Stimulated activated CD4-positive, alpha-beta T cell treated with anti-CD3 and anti-CD28 coated beads, Interleukin-2, amount 100 ng/mL, for 48 hours (primary cell): ENCODE results near the gene C9orf152.
"Not testable (repeated sequence)": the region's sequence is repeated elsewhere in the genome, so short reads cannot be mapped to it uniquely, and the experiment has no call there.

Experiments
- DNase-seq, 2 donors: peaks; one replicate each; pipeline ENCODE4 v3.0.0-alpha.2; 2020

The C9orf152 gene

DNA sequence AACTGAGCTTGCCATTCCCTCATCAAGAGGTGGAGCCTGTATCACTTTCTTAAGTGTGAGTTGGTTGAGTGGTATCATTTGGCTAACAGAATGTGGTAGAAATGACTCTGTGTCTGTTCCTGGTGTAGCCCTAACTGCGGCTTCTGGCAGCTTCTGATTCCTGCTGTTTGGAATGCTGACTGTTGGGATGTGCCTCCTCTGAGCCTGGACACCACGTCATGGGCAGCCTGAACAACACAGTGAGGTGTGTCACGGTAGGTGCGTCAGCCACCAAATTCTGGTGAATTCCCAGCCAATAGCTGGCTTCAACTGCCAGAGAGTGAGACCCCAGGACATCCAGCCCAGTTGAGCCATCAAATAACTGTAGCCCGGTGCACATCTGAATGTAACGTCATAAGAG, 6.1 kb upstream of the C9orf152 start:
- no peak for DNase-seq

DNA sequence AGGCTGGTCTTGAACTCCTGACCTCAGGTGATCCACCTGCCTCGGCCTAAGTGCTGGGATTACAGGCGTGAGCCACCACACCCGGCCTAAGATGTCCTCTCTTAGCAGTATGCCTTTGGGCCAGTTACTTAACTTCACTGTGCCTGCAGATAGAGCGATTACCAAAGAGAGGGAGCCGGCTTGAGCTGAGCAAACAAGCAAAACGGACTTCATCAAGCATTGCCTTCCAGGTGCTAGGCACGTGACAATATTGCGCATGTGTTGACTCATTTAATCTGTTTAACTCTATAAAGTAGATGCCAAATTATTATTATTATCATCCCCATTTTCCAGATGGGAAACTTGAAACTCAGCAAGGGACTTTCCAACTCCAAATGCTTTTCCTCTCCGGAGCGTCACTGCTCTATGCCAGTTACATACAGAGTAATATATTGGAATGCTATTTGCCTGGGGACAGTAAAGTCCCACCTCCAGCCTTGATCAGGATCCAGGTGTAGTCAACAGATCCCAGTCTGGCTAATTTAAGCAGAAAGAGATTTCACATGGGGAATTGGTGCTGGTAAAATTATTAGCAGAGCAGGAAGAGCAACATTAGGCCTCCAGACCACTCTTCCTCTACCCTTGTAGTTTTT, 5.6 kb upstream of the C9orf152 start:
- DNase-seq = no peak

DNA sequence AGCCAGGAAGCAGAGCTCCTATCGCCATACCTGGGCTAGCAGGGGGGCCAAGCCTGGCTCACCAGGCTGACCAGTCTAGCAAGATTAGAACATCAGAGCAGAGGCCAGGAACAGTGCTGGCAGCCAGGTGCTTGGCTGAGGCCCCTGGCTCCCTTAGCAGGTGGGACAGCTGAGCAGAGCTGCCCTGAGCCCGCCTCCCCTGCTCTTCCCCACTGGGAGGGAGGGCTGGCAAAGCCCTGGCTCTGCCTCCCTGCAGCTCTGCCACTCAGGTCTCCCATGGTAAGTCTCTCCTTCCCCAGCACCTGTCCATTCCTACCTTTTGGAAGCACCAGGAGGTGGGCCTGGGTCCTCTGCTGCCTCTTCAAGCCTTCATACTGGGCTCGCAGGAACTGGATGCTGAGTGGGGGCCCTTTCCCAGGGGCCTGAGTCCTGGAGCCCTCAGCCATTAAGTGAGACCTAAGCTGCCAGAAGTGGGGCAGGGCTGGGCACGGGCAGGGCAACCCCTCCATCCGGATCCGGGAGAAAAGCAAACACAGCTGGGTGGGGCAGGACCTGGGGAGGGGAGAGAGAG, 803 bp downstream of the C9orf152 start:
- no peak for DNase-seq

DNA sequence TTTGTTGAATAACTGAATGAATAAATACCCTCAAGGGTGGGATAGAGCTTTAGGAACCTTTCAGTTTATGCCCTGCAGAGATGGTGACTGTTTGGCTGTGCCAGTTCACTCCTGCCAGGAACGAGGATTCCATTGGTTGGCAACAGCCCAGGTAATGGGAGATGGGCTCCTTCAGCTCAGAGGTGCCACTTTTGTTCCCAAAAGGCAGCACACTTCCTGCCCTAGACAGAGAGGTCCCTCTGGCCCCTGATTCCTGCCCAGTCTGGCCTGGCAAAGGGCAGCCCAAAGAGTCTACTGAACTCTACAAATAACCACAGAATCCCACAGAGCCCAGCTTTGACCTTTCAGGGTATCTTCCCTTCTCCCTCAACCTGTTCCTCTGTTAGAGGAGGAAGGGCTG, 1.6 kb downstream of the C9orf152 start:
- no peak for DNase-seq

DNA sequence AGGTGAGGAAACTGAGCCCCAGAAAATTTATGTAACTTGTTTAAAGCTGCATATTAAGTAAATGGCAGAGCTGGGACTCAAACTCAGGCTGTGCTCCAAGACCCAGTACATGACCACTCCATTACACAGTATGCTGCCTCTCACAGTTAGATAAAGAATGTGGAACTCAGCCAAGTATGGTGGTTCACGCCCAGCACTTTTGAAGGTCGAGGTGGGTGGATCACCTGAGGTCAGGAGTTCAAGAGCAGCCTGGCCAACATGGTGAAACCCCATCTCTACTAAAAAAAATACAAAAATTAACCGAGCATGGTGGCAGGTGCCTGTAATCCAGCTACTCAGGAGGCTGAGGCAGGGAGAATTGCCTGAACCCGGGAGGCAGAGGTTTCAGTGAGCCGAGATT, 2.3 kb downstream of the C9orf152 start:
- not testable (repeated sequence) for DNase-seq

DNA sequence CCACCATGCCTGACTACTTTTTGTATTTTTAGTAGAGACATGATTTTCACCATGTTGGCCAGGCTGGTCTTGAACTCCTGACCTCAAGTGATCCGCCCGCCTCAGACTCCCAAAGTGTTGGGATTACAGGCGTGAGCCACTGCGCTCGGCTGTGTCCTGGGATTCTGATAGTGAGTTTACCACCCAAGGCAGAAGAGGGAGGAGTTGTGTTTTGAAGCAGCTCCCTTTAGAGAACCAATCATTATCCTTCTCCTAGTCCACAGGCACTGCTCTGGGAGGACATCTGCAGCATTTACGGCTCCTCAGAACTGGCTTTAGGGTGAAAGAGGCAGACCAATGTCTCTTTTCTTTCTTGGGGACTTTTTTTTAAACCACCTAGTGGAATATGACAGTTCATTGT, 5.7 kb downstream of the C9orf152 start:
- DNase-seq = no peak

DNA sequence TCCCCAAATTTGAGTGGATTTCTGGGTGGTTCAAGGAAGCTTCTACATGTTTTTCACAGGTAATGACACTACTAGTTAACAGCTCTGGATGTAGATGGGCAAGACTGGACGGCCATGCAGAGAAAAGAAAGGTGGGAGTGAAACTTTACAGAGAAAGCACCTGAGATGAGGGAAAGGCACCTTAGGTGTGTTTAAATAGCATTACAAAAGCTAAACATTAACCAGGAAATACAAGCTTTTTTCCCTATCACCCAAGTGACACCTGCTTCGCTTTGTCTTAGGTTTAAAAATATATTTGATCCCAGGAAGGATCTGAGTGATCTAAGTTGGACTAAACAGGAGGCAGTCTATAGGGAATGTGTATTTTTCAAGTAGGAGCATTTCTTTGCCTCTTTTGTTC, 8.3 kb downstream of the C9orf152 start:
- no peak for DNase-seq

DNA sequence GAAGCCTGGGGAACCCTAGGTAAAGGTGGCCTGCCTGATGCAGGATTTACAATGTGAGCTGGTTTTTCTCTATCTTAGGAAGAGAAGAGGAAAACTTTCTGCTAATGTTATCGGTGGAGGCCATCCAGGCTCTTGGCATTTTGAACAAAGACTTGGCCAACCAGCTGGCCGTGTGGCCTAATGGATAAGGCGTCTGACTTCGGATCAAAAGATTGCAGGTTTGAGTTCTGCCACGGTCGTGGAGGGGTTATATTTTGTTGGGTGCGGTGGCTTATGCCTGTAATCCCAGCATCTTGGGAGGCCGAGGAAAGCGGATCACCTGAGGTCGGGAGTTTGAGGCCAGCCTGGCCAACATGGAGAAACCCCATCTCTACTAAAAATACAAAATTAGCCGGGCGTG, 9.6 kb downstream of the C9orf152 start:
- DNase-seq = no peak

DNA sequence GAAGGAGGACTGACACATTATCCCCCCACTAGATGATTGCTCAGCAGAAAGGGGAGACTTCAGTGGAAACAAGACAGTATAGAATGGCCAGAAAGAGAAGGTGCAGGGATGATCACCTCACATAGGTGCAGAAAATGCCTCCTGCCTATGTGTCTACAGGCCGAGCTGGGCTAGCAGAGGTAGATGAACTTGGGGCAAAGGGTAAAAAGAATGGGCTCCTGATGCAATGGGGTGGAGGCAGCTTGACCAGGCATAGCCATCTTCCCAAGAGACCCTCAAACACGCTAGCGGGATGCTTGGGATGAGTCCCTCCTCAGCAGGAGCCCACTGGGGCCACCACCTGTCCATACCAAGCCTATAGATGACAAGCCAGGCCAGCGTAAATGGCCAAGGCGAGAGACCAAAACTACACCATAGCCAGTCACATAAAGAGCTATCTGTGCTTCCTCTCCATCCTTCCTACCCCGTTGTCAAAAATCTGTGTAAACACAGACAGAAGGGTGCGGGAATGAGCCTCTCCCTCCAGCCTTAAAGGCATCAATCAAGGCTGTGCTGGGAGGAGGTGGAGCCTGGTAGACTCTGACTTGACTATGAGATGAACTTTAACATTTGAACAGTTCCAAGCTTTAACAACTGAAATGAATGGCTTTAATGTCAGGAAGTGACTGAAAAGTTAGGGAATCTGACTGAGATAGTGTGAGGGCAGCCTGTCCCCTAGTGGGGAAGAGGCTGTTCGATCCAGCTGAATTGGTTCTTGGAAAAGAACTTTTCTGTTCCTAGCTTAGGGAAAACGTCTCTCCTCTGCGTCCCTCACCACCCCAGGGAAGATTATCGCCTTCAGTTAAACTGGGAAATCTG, 10.4 kb downstream of the C9orf152 start:
- no peak for DNase-seq

DNA sequence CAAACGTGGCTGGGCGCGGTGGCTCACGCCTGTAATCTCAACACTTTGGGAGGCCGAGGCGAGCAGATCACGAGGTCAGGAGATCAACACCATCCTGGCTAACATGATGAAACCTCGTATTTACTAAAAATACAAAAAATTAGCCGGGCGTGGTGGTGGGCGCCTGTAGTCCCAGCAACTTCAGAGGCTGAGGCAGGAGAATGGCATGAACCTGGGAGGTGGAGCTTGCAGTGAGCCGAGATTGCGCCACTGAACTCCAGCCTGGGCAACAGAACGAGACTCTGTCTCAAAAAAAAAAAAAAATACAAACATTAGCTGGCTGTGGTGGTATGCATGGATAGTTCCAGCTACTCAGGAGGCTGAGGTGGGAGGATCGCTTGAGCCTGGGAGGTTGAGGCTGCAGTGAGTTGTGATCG, 11.9 kb downstream of the C9orf152 start:
- not testable (repeated sequence) for DNase-seq

DNA sequence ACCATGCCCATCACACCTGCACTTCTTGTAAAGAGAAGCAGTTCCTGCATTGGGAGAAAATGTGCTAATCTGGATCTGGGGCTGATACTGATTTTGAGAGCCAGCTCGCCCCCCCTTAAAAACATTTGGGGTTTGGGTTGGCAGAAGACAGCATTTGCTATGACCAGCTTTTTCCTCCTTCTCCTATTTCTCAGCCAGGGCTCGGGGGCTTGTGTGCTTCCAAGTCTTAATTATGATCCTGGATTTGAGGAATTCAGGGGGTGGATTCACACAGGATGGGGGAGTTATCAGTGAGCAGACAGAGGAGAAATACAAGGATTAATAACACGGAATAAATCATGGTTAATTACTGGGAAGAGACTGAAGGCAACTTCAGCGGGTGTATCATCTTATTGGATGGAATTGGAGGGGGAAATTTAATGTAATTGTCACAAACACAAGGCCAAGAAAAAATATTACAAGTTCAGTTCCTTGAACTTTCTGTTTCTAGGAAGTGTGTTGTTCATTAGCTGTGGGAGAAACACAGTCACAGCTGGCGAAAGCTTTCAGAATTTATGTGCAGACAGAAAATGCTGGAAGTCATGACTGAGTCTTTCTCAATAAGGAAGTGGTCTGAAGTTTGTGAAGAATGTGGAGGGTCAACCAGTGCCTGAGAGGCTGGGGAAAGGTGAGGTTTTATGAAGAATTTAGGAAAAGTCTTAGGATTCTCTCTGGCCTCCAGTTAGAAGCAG, 15.3 kb downstream of the C9orf152 start:
- no peak for DNase-seq

DNA sequence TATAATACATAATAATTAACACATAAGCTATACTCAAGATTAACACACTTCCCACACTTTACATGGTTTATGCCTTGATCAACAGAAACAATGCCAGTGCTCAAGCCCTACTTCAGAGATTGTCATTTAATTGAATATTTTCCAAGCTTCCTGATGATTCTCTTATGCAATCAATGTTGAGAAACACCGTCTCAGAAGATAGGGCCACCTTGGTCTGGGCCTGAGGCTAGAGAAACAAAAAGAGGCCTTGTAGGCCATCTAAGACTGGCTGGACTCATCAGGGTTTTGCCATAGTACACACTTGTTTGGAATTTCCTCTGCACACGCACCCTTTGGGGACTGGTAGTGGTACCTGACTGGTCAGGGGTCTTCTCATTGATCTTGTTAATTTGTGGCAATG, 16.3 kb downstream of the C9orf152 start:
- DNase-seq = no peak

DNA sequence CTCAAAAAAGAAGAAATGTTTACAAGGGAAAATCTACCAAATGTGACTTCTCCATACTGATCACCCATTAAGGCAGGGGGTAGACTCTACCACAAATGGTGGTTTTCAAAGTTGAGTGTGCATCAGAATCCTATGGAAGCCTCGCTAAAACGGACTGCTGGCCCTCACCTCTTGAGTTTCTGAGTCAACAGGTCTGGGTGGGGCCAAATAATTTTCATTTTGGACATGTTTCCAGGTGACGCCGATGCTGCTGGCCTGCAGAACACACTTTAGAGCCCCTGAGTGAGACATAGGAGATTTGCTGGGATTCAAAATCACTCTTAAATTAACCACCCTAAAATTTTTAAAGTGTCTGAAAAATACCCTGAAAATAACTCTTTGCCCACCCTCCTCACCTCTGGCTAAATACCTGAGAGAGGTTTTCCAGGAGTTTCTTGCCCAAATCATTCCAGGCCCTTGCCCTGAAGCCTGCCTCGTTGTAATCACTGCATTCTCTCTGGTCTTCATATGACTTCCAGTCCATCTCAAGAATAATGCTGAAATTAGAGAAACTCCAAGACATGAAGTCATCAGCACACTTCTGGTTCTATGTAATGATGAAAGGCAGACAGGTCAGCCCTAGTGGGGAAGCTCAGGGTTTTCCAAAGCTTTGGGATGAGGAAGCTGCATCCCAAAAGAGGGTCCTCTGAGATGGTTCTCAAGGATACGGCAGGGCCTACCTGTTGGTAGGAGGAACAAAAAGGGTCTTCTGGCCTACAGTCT, 18.2 kb downstream of the C9orf152 start:
- no peak for DNase-seq

DNA sequence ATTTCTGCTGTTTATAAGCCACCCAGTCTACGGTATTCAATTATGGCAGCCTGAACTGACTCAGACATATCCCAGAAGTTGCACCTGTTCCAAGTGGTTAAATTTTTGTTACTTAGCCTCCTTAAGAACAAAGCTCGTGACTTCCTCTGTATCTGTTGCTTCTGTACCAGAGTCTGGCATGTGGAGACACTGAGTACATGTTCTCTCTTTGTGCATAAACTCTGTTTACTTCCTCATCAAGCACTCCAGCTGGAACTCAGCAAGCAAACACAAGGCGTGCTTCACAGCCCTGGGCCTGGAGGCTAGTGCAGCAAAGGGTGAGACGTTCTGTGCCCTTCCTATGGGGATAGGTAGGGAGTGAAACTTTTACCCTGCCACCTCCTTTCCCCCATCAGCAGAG, 19.0 kb downstream of the C9orf152 start:
- no peak for DNase-seq

DNA sequence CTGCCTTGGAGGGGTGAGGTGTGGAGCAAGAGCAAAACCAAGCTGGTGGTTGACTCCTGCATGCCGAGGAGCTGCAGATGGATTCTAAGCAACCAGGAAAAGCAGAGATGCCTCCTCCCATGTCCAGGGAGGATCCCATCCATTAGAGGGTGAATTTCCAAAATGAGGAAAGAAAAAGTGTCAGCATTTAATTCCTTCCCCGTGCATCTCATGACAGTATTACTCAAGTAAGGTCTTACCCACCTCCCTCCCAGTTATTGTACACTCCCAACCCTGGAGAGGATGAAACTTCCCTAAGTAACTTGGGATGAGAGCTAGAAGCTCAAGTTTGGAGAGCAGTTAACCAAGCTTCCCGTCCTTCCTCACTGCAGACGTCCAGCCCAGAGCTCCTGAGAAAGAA, 19.9 kb downstream of the C9orf152 start:
- DNase-seq = no peak

DNA sequence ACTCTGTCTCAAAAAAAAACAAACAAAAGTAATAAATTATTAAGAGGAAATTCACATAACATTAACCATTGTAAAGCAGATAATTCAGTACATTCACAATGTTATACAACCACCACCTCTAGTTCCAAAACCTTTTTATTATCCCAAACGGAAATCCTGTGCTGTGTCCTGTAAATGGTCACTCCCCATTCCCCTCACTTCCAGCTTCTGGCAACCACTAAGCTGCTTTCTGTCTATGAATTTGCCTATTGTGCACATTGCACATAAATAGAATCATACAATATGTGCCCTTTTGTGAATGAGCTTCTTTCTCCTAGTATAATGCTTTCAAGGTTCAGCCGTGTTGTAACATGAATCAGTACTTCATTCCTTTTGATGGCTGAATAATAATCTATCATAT, 20.8 kb downstream of the C9orf152 start:
- no peak for DNase-seq

DNA sequence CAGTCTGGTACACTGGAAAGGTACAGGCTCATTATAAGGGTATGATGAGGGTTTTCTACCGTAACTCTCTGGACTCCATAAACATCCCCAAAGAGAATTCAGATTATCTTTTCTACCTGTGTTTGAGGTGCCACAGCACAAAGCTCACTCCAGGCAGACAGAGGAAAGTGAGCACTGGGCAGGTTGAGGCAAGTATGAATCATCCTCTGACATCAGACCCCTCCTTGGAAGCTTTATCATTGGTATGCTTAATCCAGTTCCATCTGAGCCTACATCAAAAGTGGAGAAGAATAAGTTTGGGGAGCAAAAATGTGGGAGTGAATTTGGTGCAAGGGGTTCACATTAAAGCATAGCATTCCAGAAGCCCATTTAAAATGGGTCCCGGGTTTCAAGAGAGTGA, 21.7 kb downstream of the C9orf152 start:
- DNase-seq = no peak

DNA sequence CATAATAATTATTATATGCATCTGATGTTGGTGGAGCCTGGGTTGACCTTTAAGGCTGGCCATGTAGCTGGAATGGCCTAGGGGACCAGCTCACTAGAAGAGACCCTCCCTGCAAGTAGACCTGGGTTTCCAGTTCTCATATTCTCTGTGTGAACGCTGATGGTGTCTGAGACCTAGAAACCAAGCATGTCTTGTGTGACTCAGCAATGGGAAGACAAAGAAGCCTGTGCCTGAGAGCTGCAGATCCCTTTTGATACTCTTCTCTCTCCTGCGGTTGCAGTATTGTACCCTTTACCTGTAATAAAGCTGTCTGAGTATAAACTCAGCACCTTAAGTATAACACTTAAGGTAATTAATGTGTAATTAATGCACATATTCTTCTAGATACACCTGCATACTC, 22.2 kb downstream of the C9orf152 start:
- DNase-seq = no peak

DNA sequence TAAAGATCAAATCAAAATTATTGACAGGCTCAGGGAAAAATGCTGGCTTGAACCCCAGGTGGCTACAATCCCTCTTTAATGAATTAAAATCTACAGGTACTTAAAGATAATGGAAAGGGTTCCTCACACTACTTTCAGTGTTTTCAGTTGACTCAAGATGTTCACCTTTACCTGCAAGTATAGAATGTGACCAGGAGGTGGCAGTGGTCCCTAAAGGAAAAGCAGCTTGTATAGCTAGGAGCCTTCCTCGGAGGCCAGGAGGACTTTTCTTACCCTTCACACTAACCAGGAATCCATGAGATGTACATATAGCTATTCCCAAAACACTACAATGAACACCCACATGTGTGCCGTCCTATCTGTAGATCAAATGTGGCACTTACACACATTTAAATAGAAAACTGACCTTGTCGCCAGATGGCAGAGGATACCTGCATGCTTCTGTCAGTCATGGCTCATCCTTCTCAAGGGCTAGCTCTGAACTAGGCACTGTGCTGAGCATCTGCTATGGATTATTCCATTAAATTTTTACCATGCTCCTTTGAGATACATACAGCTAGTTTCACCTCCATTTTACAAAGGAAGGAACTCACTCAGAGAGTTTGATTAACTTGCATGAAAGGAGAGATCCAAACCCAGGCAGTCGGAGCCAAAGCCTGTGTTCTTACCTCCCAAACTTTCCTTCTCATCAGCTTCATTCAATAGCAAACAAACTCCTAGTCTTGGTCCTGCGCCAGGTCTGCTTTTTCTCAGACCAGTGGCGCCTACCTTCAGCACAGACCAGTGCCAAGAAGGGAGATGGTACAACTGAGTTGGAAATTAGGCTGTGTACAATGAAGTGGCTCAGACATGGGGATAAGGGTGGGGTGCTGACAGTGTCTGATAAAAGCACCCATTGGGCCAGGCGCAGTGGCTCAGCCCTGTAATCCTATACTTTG, 24.5 kb downstream of the C9orf152 start:
- DNase-seq = peak; percentile 53 to 55

DNA sequence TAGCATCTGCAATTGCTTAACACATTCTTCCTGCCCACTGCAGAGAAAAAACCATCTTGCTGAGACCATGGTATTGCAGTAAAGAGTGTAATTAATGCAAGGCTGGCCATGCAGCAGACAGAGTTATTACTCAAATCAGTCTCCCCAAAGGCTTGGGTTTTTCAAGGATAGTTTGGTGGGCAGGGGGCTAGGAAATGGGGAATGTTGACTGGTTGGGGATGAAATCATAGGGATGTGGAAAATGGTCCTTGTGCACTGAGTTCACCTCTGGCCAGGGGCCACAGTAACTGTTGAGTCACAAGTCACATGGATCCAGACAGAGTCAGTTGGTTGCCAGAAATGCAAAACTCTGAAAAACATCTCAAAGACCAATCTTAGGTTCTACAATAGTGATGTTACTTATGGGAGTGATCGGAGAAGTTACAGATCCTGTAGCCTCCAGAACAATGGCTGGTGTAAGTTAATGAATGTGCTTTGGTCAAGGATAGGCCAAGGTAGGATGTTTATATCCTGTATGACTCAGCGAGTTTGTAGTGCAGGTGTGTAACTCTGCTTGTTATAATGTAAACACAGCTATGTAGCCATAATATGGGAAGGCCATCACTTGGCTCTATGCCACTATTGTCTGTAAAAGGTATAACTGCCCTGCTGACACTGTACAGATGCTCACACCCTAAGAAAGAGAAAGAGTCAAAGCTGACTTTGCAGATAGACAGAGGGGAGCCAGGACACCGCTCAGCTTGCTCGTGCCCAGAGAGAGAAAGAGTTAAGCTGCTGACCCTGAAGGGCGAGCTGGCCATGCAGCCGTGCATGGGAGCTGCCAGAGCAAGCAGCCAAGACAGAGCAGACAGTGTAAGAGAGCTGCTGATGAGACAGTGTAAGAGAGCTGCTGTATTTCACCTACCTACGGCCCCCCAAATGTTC, 27.2 kb downstream of the C9orf152 start:
- DNase-seq = no peak
